Keratinocyte (primary cell): ENCODE data around the gene LINC01488. TPM values are rescaled to one million over a fixed set of nuclear protein-coding genes. Genes with fewer than 3 reads are reported as not detected.

Experiments used
- DNase-seq: peaks from one replicate; pipeline ENCODE4 v3.0.0-alpha.2; 2011; ENCODE audit warnings: low read depth, missing footprints, low spot score
- FAIRE-seq: peaks from 2 replicates; lab custom pipeline; 2011; peaks lifted over from hg19 to GRCh38; lab: Jason Lieb, UNC
- H2AFZ ChIP-seq: 2 replicates; pipeline ENCODE4 v1.6.0; 2012; ENCODE audit warnings: low read length, control low read depth, inconsistent platforms; ENCODE audit not compliant: control insufficient read depth
- H3K27ac ChIP-seq: 2 replicates; pipeline ENCODE4 v1.5.1; 2011; ENCODE audit warnings: low read length; ENCODE audit not compliant: control insufficient read depth, insufficient read depth
- H3K27me3 ChIP-seq: 3 replicates; pipeline ENCODE4 v1.6.0; 2011; ENCODE audit warnings: low read length; ENCODE audit not compliant: control insufficient read depth, insufficient read depth; ENCODE audit errors: extremely low read depth
- H3K36me3 ChIP-seq, 2 experiments: 2 replicates in 1 of 2; 3 replicates in 1 of 2; pipeline ENCODE4 v1.5.1; 2011; ENCODE audit warnings: low read length in 2 of 2, mild to moderate bottlenecking in 1 of 2; ENCODE audit not compliant: control insufficient read depth in 2 of 2, insufficient read depth in 2 of 2; ENCODE audit errors: extremely low read depth in 1 of 2
- H3K4me1 ChIP-seq: 3 replicates; pipeline ENCODE4 v1.5.1; 2011; ENCODE audit warnings: low read length; ENCODE audit not compliant: control insufficient read depth, insufficient read depth; ENCODE audit errors: extremely low read depth
- H3K4me2 ChIP-seq: 3 replicates; pipeline ENCODE4 v1.6.0; 2011; ENCODE audit warnings: low read depth, low read length; ENCODE audit not compliant: control insufficient read depth, insufficient read depth; ENCODE audit errors: extremely low read depth
- H3K4me3 ChIP-seq, 3 experiments: fragments of 200-600 bp in 1 of 3; sonication (generic) in 1 of 3; 2 replicates in 2 of 3; 3 replicates in 1 of 3; pipeline ENCODE4 v1.5.1; 2011 to 2016; ENCODE audit warnings: low read length in 3 of 3, mild to moderate bottlenecking in 3 of 3, control low read depth in 2 of 3, inconsistent platforms in 1 of 3, low read depth in 1 of 3, mixed read lengths in 1 of 3, mixed run types in 1 of 3, moderate library complexity in 1 of 3; ENCODE audit not compliant: control insufficient read depth in 2 of 3, insufficient read depth in 2 of 3; ENCODE audit errors: extremely low read depth in 1 of 3
- H3K79me2 ChIP-seq: 2 replicates; pipeline ENCODE4 v1.6.0; 2012; ENCODE audit warnings: low read length; ENCODE audit not compliant: control insufficient read depth, insufficient read depth
- H3K9ac ChIP-seq: 3 replicates; pipeline ENCODE4 v1.6.0; 2011; ENCODE audit warnings: low read length; ENCODE audit not compliant: control insufficient read depth, insufficient read depth; ENCODE audit errors: extremely low read depth
- H3K9me1 ChIP-seq: 3 replicates; pipeline ENCODE4 v1.6.0; 2011; ENCODE audit warnings: low read length; ENCODE audit not compliant: control insufficient read depth, insufficient read depth; ENCODE audit errors: extremely low read depth
- H3K9me3 ChIP-seq: 2 replicates; pipeline ENCODE4 v1.5.1; 2012; ENCODE audit warnings: low read depth, low read length; ENCODE audit not compliant: control insufficient read depth
- H4K20me1 ChIP-seq: 3 replicates; pipeline ENCODE4 v1.6.0; 2011; ENCODE audit warnings: low read length; ENCODE audit not compliant: control insufficient read depth, insufficient read depth; ENCODE audit errors: extremely low read depth
- CTCF ChIP-seq, 3 experiments: IDR thresholded peaks in 1 of 3; conservative IDR thresholded peaks in 1 of 3; optimal IDR thresholded peaks in 1 of 3; 2 replicates in 2 of 3; 3 replicates in 1 of 3; pipeline versions ENCODE3 to v1.5.1; 2011; ENCODE audit warnings: low read length in 3 of 3, mild to moderate bottlenecking in 3 of 3, moderate library complexity in 2 of 3, control low read depth in 1 of 3, inconsistent platforms in 1 of 3; ENCODE audit not compliant: insufficient read depth in 2 of 3; ENCODE audit errors: extremely low read depth in 1 of 3
- EZH2 ChIP-seq: IDR thresholded peaks from one replicate; pipeline ENCODE4 v1.6.1; 2012; ENCODE audit warnings: inconsistent platforms, mild to moderate bottlenecking, low read length, moderate library complexity
- dilution Hi-C: fragments of 300-500 bp; cut with MboI; formaldehyde crosslinking; loops from one replicate; pipeline ENCODE4 v1.7.0; 2020; ENCODE audit warnings: low sequenced_read_pairs; ENCODE audit not compliant: extremely low pct_ligation_motif_present
- polyA plus RNA-seq, 5 experiments: library from polyadenylated mRNA; depleted of rRNA in 3 of 5; stranded (reverse) in 3 of 5; stranded (forward) in 1 of 5; unstranded in 1 of 5; fragments of >200 nt; gene quantifications; 1 replicate in 1 of 5; 2 replicates in 3 of 5; 3 replicates in 1 of 5; pipeline versions ENCODE4 v1.2.1 to v1.2.3, GENCODE V29; 2011 to 2012; ENCODE audit warnings: missing spikeins in 2 of 5, low read depth in 1 of 5, low replicate concordance in 1 of 5

Gene LINC01488
- polyA plus RNA-seq, 1 donor (not counting 4 experiments of a cell fraction or from before 2014, with no cell fraction given): not detected

GRCh38 chr11:69451289-69451688, 30.2 kb upstream of the LINC01488 start:
- H3K27ac ChIP-seq: no peak overlapping the region
- dilution Hi-C loops: no loop called here
- no peaks in the 10 kb centered on the region for H3K79me2 ChIP-seq
- H3K4me2 ChIP-seq: no peak overlapping the region
- no peaks in the 10 kb centered on the region for H3K27me3 ChIP-seq
- H2AFZ ChIP-seq: no peak overlapping the region
- no peak for TF ChIP-seq CTCF (optimal IDR thresholded peaks at IDR 0.05 in 1 of 3, IDR thresholded peaks at IDR 0.05 in 1 of 3, conservative IDR thresholded peaks at IDR 0.05 in 1 of 3; ENCODE audit: extremely low read depth in 1 of 3, insufficient read depth in 2 of 3, low read length in 3 of 3)
- TF ChIP-seq EZH2: no peak
- no peaks in the 10 kb centered on the region for H4K20me1 ChIP-seq
- no peaks in the 10 kb centered on the region for H3K9me3 ChIP-seq
- DNase-seq (no peak), FAIRE-seq (no peak)
- no peak overlapping the region for H3K4me3 ChIP-seq
- no peaks in the 10 kb centered on the region for H3K36me3 ChIP-seq
- no peaks in the 10 kb centered on the region for H3K4me1 ChIP-seq
- no peak overlapping the region for H3K9ac ChIP-seq
- H3K9me1 ChIP-seq: no peaks in the 10 kb centered on the region

GRCh38 chr11:69452206-69452987, 29.1 kb upstream of the LINC01488 start:
- H4K20me1 ChIP-seq: no peaks in the 10 kb centered on the region
- no peak overlapping the region for H3K9ac ChIP-seq
- no peaks in the 10 kb centered on the region for H3K36me3 ChIP-seq
- TF ChIP-seq CTCF (optimal IDR thresholded peaks at IDR 0.05 in 1 of 3, IDR thresholded peaks at IDR 0.05 in 1 of 3, conservative IDR thresholded peaks at IDR 0.05 in 1 of 3; ENCODE audit: extremely low read depth in 1 of 3, insufficient read depth in 2 of 3, low read length in 3 of 3): no peak
- TF ChIP-seq EZH2: no peak
- H3K4me2 ChIP-seq: no peak overlapping the region
- H3K4me1 ChIP-seq: no peaks in the 10 kb centered on the region
- no peaks in the 10 kb centered on the region for H3K9me3 ChIP-seq
- no peak overlapping the region for H2AFZ ChIP-seq
- no peak for FAIRE-seq
- H3K4me3 ChIP-seq: no peak overlapping the region
- no peaks in the 10 kb centered on the region for H3K9me1 ChIP-seq
- no peak for DNase-seq
- no peaks in the 10 kb centered on the region for H3K27me3 ChIP-seq
- dilution Hi-C loops: no loop called here
- H3K79me2 ChIP-seq: no peaks in the 10 kb centered on the region
- no peak overlapping the region for H3K27ac ChIP-seq
